DND-41 (cell line): Measurements from ENCODE around the gene MRPL17.

Source experiments
- CTCF ChIP-seq: IDR thresholded peaks from 2 replicates; pipeline ENCODE4 v1.5.1; 2012; ENCODE audit warnings: borderline replicate concordance, low read length, moderate library complexity, mild to moderate bottlenecking; ENCODE audit not compliant: poor library complexity, severe bottlenecking; ENCODE audit errors: extremely low read depth
- EZH2 ChIP-seq: IDR thresholded peaks from 3 replicates; pipeline ENCODE4 v1.6.1; 2012; ENCODE audit warnings: borderline replicate concordance, low read depth, mild to moderate bottlenecking, moderate library complexity, low read length, inconsistent platforms; ENCODE audit not compliant: severe bottlenecking

- TF ChIP-seq CTCF (no peak), EZH2 (no peak)
Measured at GRCh38 chr11:6725386-6725896, 42.3 kb upstream of the MRPL17 start.
